ENCODE results near the gene COL18A1.
A peak's percentile ranks its signal among the peaks of the same experiment; 100 is the strongest.

The COL18A1 gene

GRCh38 chr21:45383615-45384201 is 21.3 kb upstream of the COL18A1 start:
- DNase-seq = no peak

- DNase-seq = no peak
Measured at GRCh38 chr21:45384656-45385548, 20.1 kb upstream of the COL18A1 start.

GRCh38 chr21:45385549-45386050 is 19.4 kb upstream of the COL18A1 start:
- no peak for DNase-seq

- DNase-seq = no peak
Measured at GRCh38 chr21:45386336-45386727, 18.6 kb upstream of the COL18A1 start.

- peak; percentile 45 for DNase-seq
Measured at GRCh38 chr21:45386728-45387371, 18.1 kb upstream of the COL18A1 start.

- DNase-seq = no peak
Measured at GRCh38 chr21:45387506-45387905, 17.5 kb upstream of the COL18A1 start.

GRCh38 chr21:45388011-45388521 is 16.9 kb upstream of the COL18A1 start:
- DNase-seq = no peak

GRCh38 chr21:45388611-45389296 is 16.2 kb upstream of the COL18A1 start:
- DNase-seq = no peak

- DNase-seq = no peak
Measured at GRCh38 chr21:45390121-45390751, 14.7 kb upstream of the COL18A1 start.

- no peak for DNase-seq
Measured at GRCh38 chr21:45390831-45391742, 13.9 kb upstream of the COL18A1 start.

GRCh38 chr21:45391743-45392572 is 13.0 kb upstream of the COL18A1 start:
- no peak for DNase-seq

GRCh38 chr21:45392573-45392971 is 12.4 kb upstream of the COL18A1 start:
- no peak for DNase-seq

GRCh38 chr21:45393021-45393420 is 11.9 kb upstream of the COL18A1 start:
- DNase-seq = no peak

GRCh38 chr21:45393833-45394638 is 10.9 kb upstream of the COL18A1 start:
- DNase-seq = no peak

- no peak for DNase-seq
Measured at GRCh38 chr21:45396620-45396995, 8.4 kb upstream of the COL18A1 start.

GRCh38 chr21:45397381-45397780 is 7.6 kb upstream of the COL18A1 start:
- no peak for DNase-seq

- DNase-seq = peak; percentile 54
Measured at GRCh38 chr21:45401054-45401518, 3.9 kb upstream of the COL18A1 start.

- peak; percentile 86 for DNase-seq
Measured at GRCh38 chr21:45401916-45402900, 2.8 kb upstream of the COL18A1 start.

All from hematopoietic multipotent progenitor cell treated with erythropoietin and hydrocortisone succinate and interleukin-3 and kit ligand, for 6 days (in vitro differentiated cells).